ENCODE data around the gene TATDN3.
"Not testable (repeated sequence)": the region's sequence is repeated elsewhere in the genome, so short reads cannot be mapped to it uniquely, and the experiment has no call there.

The TATDN3 gene

DNA sequence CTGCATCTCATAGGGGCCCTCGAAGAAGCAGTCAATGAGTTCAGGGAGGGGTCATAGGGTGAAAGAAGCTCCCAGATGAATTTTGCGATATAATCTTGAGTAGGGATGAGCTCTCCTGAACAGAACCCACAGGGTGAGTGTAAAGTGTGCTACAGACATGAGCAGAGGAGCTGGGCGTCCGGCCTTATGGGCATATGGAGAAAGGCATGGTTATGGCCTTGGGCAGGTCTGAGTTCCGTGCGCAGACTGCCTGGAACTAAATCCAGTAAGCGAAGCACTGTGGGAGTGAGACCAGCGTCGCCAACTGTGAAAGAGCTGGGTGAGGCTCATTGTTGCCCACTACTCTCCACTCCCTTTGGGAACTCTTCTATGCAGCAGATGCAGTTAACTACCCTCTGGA lies 28.9 kb upstream of the TATDN3 start:
- Mint-ChIP-seq H3K4me3 (no peak overlapping the region), H3K36me3 (ENCODE audit: low read depth) (peaks cover 48% of the 10 kb centered on the region), H3K9me3 (peaks cover 22% of the 10 kb centered on the region), H3K4me1 (ENCODE audit: low read depth) (peaks cover 21% of the 10 kb centered on the region), H3K27ac (no peak overlapping the region), H3K27me3 (ENCODE audit: low read depth) (no peaks in the 10 kb centered on the region)
- DNase-seq (ENCODE audit: low spot score) = no peak

DNA sequence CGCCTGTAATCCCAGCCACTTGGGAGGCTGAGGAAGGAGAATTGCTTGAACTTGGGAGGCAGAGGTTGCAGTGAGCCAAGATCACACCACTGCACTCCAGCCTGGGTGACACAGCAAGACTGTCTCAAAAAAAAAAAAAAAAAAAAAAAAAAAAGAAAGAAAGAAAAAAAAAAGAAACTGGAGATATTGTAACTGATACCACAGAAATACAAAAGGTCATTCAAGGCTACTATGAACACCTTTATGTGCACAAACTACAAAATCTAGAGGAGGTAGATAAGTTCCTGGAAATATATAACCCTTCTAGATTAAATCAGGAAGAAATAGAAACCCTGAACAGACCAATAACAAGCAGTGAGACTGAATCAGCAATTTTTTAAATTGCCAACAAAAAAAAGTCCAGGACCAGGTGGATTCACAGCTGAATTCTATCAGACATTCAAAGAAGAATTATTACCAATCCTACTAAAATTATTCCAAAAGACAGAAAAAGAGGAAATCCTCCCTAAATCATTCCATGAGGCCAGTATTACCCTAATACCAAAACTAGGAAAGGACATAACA lies 26.9 kb upstream of the TATDN3 start:
- Mint-ChIP-seq H3K9me3 (peaks cover 40% of the 10 kb centered on the region), H3K4me1 (ENCODE audit: low read depth) (peaks cover 31% of the 10 kb centered on the region), H3K36me3 (ENCODE audit: low read depth) (peaks cover 61% of the 10 kb centered on the region)
- DNase-seq (ENCODE audit: low spot score); H3K4me3 Mint-ChIP-seq; H3K27ac Mint-ChIP-seq; H3K27me3 Mint-ChIP-seq (ENCODE audit: low read depth): not testable (repeated sequence)

DNA sequence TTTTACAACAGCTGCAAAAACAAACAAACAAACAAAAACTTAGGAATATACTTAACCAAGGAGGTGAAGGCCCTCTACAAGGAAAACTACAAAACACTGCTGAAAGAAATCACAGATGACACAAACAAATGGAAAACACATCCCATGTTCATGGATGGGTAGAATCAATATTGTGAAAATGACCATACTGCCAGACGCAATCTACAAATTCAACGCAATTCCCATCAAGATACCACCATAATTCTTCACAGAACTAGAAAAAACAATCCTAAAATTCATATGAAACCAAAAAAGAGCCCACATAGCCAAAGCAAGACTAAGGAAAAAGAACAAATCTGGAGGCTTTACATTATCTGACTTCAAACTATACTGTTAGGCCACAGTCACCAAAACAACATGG lies 24.9 kb upstream of the TATDN3 start:
- DNase-seq (ENCODE audit: low spot score); H3K4me3 Mint-ChIP-seq; H3K27ac Mint-ChIP-seq; H3K27me3 Mint-ChIP-seq (ENCODE audit: low read depth): not testable (repeated sequence)
- H3K9me3 Mint-ChIP-seq = peaks cover 55% of the 10 kb centered on the region
- peaks cover 36% of the 10 kb centered on the region for H3K4me1 Mint-ChIP-seq (ENCODE audit: low read depth)
- peaks cover 70% of the 10 kb centered on the region for H3K36me3 Mint-ChIP-seq (ENCODE audit: low read depth)

DNA sequence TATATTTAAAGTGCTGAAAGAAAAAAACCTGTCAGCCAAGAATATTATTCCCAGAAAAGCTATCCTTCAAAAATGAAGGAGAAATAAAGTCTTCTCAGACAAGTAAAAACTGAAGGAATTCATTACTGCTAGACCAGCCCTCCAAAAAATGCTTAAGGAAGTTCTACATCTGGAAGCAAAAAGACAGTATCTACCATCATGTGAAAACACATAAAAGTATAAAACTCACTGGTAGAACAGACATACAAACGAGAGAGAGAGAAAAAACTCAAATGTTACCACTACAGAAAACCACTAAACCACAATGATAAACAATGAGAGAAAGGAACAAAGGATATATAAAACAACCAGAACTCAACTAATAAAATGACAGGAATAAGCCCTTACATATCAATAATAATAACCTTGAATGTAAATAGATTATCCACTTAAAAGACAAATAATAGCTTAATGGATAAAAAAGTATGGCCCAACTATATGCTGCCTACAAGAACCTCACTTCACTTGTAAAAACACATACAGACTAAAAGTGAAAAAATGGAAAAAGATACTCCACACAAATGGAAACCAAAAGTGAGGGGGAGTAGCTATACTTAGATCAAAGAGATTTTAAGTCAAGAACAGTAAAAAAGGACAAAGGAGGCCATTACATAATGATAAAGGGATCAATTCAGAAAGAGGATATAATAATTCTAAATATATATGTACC lies 22.1 kb upstream of the TATDN3 start:
- Mint-ChIP-seq H3K27me3 (ENCODE audit: low read depth) (no peaks in the 10 kb centered on the region), H3K4me1 (ENCODE audit: low read depth) (peaks cover 29% of the 10 kb centered on the region), H3K36me3 (ENCODE audit: low read depth) (peaks cover 76% of the 10 kb centered on the region), H3K9me3 (peaks cover 58% of the 10 kb centered on the region), H3K4me3 (no peak overlapping the region), H3K27ac (peak overlapping the region; percentile 71)
- no peak for DNase-seq (ENCODE audit: low spot score)

DNA sequence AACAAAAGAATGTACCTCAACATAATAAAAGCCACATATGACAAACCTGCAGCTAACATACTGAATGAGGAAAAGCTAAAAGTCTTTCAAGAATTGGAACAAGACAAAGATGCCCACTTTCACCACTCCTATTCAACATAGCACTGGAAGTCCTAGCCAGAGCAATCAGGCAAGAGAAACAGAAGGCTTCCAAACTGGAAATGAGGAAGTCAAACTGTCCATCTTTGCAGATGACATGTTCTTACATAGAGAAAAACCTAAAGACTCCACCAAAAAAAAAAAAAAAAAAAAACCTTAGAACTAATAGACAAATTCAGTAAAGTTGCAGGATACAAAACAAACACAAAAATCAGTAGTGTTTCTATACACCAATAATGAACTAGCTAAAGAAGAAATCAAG lies 20.4 kb upstream of the TATDN3 start:
- Mint-ChIP-seq H3K27ac (no peak overlapping the region), H3K9me3 (peaks cover 49% of the 10 kb centered on the region), H3K4me3 (no peak overlapping the region), H3K36me3 (ENCODE audit: low read depth) (peaks cover 68% of the 10 kb centered on the region), H3K4me1 (ENCODE audit: low read depth) (peaks cover 25% of the 10 kb centered on the region), H3K27me3 (ENCODE audit: low read depth) (no peaks in the 10 kb centered on the region)
- no peak for DNase-seq (ENCODE audit: low spot score)

DNA sequence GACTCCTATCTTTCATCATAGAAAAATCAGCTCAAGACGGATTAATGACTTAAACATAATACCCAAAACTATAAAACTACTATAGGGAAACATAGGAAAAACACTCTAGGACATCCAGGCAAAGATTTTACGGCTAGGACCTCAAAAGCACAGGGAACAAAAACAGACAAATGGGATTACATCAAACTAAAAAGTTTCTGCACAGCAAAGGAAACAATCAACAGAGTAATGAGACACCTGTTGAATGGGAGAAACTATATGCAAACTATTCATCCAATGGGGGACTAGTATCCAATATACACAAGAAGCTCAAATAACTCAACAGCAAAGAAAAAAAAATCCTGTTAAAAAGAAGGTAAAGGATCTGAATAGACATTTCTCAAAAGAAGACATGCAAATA lies 18.7 kb upstream of the TATDN3 start:
- Mint-ChIP-seq H3K9me3 (peaks cover 36% of the 10 kb centered on the region), H3K36me3 (ENCODE audit: low read depth) (peaks cover 58% of the 10 kb centered on the region), H3K4me3 (no peak overlapping the region), H3K4me1 (ENCODE audit: low read depth) (peaks cover 20% of the 10 kb centered on the region), H3K27me3 (ENCODE audit: low read depth) (no peaks in the 10 kb centered on the region), H3K27ac (no peak overlapping the region)
- no peak for DNase-seq (ENCODE audit: low spot score)

DNA sequence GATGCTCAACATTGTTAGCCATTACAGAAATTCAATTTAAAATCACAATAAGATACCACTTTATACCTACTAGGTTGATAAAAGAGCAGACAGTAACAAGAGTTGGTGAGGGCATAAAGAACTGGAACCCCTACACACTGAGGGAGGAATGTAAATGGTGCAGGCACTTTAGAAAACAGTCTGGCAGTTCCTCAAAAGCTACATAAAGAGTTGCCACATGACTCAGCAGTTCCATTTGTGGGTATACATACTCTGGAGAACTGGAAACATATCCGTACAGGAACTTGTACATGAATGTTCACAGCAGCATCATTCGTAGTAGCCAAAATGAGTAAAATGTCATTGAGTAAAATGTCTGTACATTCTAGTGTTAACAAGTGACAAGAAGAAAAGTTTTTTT lies 17.1 kb upstream of the TATDN3 start:
- H3K36me3 Mint-ChIP-seq (ENCODE audit: low read depth) = peaks cover 49% of the 10 kb centered on the region
- peaks cover 20% of the 10 kb centered on the region for H3K9me3 Mint-ChIP-seq
- no peak for DNase-seq (ENCODE audit: low spot score)
- H3K4me1 Mint-ChIP-seq (ENCODE audit: low read depth) = peaks cover 8% of the 10 kb centered on the region
- H3K27me3 Mint-ChIP-seq (ENCODE audit: low read depth) = no peaks in the 10 kb centered on the region
- no peak overlapping the region for H3K4me3 Mint-ChIP-seq
- no peak overlapping the region for H3K27ac Mint-ChIP-seq

DNA sequence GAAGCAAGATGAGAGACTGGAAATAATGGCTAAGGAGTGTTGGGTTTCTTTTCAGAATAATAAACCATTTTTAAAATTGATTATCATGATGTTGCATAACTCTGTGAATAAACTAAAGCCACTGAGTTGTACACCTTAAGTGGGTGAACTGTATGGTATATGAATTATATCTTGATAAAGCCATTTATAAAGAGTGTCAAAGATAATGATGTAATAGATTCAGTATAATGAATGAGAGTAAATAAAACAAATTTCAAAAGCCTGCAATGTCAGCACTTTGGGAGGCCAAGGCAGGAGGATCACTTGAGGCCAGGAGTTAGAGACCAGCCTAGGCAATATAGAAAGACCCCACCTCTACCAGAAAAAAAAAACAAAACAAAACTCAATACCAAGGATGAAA lies 16.5 kb upstream of the TATDN3 start:
- DNase-seq (ENCODE audit: low spot score) = no peak
- peaks cover 43% of the 10 kb centered on the region for H3K36me3 Mint-ChIP-seq (ENCODE audit: low read depth)
- peaks cover 3% of the 10 kb centered on the region for H3K4me1 Mint-ChIP-seq (ENCODE audit: low read depth)
- H3K9me3 Mint-ChIP-seq = peaks cover 14% of the 10 kb centered on the region
- H3K27ac Mint-ChIP-seq = no peak overlapping the region
- H3K27me3 Mint-ChIP-seq (ENCODE audit: low read depth) = no peaks in the 10 kb centered on the region
- H3K4me3 Mint-ChIP-seq = no peak overlapping the region

DNA sequence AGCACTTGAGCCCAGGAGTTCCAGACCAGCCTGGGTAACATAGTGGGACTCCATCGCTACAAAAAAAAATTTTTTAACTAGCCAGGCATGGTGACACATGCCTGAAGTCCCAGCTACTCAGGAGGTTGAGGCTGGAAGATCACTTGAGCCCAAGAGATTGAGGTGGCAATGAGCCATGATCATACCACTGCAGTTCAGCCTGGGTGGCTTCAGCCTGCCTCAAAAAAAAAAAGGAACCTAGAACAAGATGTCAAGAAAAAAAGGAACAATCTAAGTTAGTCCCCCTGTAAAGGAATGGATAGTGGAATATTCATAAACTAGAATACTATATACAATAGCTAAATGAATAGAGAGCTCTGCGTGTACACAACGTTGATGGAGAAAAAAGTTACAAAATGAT lies 14.5 kb upstream of the TATDN3 start:
- Mint-ChIP-seq H3K9me3 (peaks cover under 1% of the 10 kb centered on the region), H3K4me1 (ENCODE audit: low read depth) (no peaks in the 10 kb centered on the region), H3K27me3 (ENCODE audit: low read depth) (no peaks in the 10 kb centered on the region), H3K27ac (no peak overlapping the region), H3K36me3 (ENCODE audit: low read depth) (peaks cover 39% of the 10 kb centered on the region), H3K4me3 (no peak overlapping the region)
- no peak for DNase-seq (ENCODE audit: low spot score)

DNA sequence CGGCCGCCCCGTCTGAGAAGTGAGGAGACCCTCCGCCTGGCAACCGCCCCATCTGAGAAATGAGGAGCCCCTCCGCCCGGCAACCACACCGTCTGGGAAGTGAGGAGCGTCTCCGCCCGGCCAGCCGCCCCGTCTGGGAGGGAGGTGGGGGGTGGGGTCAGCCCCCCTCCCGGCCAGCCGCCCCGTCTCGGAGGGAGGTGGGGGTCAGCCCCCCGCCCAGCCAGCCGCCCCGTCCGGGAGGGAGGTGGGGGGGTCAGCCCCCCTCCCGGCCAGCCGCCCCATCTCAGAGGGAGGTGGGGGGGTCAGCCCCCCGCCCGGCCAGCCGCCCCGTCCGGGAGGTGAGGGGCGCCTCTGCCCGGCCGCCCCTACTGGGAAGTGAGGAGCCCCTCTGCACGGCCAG lies 12.6 kb upstream of the TATDN3 start:
- not testable (repeated sequence) for H3K27ac Mint-ChIP-seq; H3K4me3 Mint-ChIP-seq; DNase-seq (ENCODE audit: low spot score); H3K9me3 Mint-ChIP-seq; H3K27me3 Mint-ChIP-seq (ENCODE audit: low read depth); H3K4me1 Mint-ChIP-seq (ENCODE audit: low read depth)
- H3K36me3 Mint-ChIP-seq (ENCODE audit: low read depth) = peaks cover 35% of the 10 kb centered on the region

DNA sequence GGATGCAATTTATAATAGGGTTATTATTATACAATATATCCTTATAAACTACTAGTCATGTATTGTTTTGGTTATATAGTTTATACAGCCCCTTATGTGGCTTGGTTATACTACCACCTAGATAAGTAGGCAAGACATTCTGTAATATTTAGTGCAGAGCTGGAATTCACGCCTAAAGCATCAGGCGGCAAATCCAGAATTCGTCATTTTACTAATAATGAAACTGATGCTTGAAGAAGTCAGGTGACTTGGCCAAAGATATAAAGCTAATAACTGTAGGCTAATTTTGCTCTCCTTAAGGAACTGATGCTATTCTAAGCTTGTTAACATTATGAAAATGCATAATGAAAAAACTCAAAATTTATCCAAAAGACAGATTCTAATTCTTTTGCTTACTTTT lies 10.9 kb upstream of the TATDN3 start:
- Mint-ChIP-seq H3K4me3 (no peak overlapping the region), H3K9me3 (no peaks in the 10 kb centered on the region), H3K27ac (no peak overlapping the region), H3K4me1 (ENCODE audit: low read depth) (peaks cover 3% of the 10 kb centered on the region), H3K27me3 (ENCODE audit: low read depth) (no peaks in the 10 kb centered on the region), H3K36me3 (ENCODE audit: low read depth) (peaks cover 30% of the 10 kb centered on the region)
- no peak for DNase-seq (ENCODE audit: low spot score)

DNA sequence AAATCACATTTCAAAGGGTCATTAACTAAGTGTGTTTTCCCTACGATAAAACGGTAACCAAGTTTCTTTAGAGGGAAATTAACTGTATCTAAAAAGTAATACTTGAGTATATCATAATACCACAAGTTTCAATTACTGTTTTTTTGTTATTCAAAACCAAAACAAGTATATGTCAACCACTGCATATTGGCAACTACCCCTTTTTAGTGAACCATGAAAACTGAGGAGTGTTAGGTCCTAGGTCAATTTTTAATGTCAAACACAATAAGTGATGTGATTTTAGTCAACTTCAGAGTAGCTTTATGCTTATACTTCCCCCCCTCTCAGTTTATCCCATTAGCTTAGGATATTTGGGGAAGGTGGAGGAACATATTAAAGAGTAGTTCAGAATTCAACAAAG lies 10.5 kb upstream of the TATDN3 start:
- Mint-ChIP-seq H3K9me3 (no peaks in the 10 kb centered on the region), H3K36me3 (ENCODE audit: low read depth) (peaks cover 32% of the 10 kb centered on the region), H3K4me1 (ENCODE audit: low read depth) (peaks cover 5% of the 10 kb centered on the region), H3K27me3 (ENCODE audit: low read depth) (no peaks in the 10 kb centered on the region), H3K27ac (no peak overlapping the region), H3K4me3 (no peak overlapping the region)
- no peak for DNase-seq (ENCODE audit: low spot score)

DNA sequence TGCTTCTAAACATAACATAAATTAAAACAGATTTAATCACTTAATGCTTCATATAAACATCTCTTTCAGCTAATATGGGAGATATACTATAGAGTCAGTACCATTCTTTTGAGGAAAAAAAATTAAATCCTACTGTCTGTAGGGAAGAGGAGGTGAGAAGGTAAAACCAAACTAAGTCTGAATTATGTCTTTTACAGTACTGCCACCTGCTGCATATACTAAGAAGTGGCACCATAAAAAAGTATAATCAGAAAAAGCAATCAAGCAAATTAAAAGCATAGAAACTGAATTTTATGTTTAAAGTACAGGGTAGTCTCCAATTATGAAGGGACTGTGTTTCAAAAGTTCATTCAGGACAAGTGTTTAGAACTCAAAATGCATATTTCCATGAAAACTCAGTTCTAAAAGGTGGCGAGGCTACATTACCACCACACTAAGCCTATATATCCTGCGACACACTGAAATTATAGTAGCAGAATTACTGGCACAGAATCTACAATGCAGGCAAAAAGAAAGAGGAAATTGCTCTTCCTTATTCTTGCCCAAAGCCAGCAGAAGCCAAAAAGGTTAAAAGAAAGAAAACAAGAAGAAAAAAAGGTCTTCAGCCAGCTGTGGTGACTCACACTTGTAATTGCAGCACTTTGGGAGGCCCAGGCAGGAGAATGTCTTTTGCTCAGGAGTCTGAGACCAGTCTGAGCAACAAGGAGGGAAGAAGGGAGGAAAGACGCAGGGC lies 9.1 kb upstream of the TATDN3 start:
- Mint-ChIP-seq H3K36me3 (ENCODE audit: low read depth) (peaks cover 40% of the 10 kb centered on the region), H3K4me1 (ENCODE audit: low read depth) (peaks cover 5% of the 10 kb centered on the region), H3K27ac (no peak overlapping the region), H3K27me3 (ENCODE audit: low read depth) (no peaks in the 10 kb centered on the region), H3K9me3 (no peaks in the 10 kb centered on the region), H3K4me3 (no peak overlapping the region)
- no peak for DNase-seq (ENCODE audit: low spot score)

DNA sequence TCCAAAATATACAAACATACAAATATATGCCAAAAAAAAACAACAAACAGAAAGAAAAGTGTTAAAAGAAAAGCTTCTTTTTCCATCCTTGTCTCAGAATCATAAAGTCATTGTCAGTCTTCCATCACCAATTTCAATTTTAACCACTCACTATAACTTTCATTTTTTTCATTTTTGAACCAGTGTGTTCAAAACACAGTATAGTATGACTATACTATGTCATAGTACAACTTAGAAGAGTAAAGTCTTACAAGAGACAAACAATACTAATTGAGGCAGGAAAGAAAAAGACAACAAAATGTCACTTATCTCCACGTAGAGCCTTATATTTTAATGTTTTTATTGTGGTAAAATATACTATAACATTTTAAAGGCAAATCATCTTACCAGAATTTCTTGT lies 7.7 kb upstream of the TATDN3 start:
- H3K9me3 Mint-ChIP-seq = no peaks in the 10 kb centered on the region
- peaks cover 36% of the 10 kb centered on the region for H3K36me3 Mint-ChIP-seq (ENCODE audit: low read depth)
- H3K27me3 Mint-ChIP-seq (ENCODE audit: low read depth) = no peaks in the 10 kb centered on the region
- H3K4me1 Mint-ChIP-seq (ENCODE audit: low read depth) = peaks cover 9% of the 10 kb centered on the region
- no peak overlapping the region for H3K4me3 Mint-ChIP-seq
- H3K27ac Mint-ChIP-seq = no peak overlapping the region
- no peak for DNase-seq (ENCODE audit: low spot score)

Measured in T-helper 2 cell treated with Interferon-gamma antibody and Interleukin-4, amounts not matched to agents 5 μg/mL and 100 μg/mL, for 36 hours (primary cell).